ENCODE measurements around the gene PSME3. TPM values are rescaled to one million over a fixed set of nuclear protein-coding genes. Genes with fewer than 3 reads are reported as not detected.

PSME3 gene
- polyA plus RNA-seq, 4 donors, result 92.6 to 111 (median 99.4) TPM

DNA sequence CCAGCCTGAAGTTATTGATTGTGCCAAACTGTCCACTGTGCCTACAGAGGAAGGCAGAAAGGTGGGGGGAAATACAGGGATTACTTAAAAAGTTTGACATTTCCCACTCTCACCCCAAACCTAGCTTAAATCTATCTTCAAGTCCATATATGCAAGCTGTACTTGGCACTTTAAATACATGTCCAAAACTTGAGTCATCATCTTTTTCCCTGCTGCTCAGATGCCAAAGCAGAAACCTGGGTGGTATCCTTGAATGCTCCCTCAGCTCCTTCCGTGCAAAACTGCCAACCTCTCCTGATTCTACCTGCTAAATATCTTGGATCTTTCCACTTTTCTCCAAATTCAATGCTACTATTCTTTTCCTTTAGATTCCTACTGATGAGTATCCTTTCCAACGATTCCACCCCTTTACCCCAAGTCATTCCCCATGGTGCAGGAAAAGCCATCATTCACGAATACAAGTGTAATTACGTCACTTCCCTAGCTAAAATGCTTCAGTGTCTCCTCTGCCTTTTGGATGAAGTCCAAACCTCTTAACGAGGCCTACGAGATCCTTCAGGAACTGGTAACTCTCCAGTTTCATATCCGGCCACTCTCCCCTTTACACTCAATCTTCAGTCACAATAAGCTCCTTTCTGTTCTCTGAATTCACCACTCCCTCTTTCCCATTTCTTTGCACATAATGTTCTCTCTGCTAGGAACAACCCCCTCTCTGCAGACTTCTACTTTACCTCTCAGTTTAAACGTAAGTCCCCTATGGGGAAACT lies 18.4 kb upstream of the PSME3 start:
- no peak for DNase-seq (ENCODE audit: low read depth in 4 of 4, low spot score in 2 of 4)

GRCh38 chr17:42817866-42818265 lies 15.3 kb upstream of the PSME3 start:
- DNase-seq (ENCODE audit: low read depth in 4 of 4, low spot score in 2 of 4), result no peak

- no peak for DNase-seq (ENCODE audit: low read depth in 4 of 4, low spot score in 2 of 4)
Measured at GRCh38 chr17:42818379-42818778, 14.8 kb upstream of the PSME3 start.

DNA sequence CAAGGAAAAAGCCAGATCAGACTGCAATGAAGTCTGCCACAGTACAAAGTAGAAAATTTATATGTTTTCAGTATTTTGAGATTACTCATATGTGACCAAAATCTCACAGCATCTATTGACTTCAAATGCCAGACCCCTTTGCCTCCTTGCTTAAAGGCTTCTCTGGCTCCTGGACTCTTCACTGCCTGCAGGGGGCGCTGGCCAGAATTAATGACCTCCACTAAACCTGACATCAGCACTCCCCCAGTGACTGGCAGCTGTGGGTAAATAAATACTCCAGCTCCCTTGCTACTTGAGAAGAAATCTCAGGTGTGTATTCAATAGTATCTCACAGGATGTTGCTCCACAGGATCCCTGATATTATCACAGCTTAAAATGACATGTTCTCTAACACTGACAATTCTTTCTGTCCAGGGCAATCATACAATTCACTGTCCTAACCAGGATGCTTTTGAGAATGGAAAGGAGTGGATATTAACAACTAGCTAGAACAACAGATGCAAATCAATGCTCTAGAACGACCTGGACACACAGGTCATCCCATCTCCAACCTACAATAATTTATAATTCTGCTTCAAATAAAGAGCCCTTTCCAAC lies 13.2 kb upstream of the PSME3 start:
- no peak for DNase-seq (ENCODE audit: low read depth in 4 of 4, low spot score in 2 of 4)

- no peak for DNase-seq (ENCODE audit: low read depth in 4 of 4, low spot score in 2 of 4)
Measured at GRCh38 chr17:42821176-42821575, 12.0 kb upstream of the PSME3 start.

DNA sequence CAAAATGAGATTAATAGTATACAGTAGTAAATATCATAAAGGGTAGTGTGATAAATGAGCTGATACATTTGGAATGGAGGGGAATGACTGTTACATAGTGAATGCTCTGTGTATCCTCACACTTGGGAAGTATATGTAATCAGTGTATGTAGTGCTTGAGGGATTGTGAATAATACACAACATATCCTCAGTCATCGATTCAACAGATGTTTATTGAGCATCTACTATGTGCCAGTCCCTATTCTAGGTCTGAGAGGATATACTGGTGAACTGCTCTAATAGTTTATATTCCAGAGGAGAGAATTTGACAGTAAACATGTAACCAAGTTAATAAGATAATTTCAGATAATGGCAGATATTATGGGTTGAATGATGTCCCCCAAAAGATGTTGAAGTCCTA lies 5.7 kb upstream of the PSME3 start:
- DNase-seq (ENCODE audit: low read depth in 4 of 4, low spot score in 2 of 4), result no peak

- DNase-seq (ENCODE audit: low read depth in 4 of 4, low spot score in 2 of 4), result no peak
Measured at GRCh38 chr17:42830971-42831370, 2.2 kb upstream of the PSME3 start.

GRCh38 chr17:42832213-42832933 lies 824 bp upstream of the PSME3 start:
- no peak for DNase-seq (ENCODE audit: low read depth in 4 of 4, low spot score in 2 of 4)

DNA sequence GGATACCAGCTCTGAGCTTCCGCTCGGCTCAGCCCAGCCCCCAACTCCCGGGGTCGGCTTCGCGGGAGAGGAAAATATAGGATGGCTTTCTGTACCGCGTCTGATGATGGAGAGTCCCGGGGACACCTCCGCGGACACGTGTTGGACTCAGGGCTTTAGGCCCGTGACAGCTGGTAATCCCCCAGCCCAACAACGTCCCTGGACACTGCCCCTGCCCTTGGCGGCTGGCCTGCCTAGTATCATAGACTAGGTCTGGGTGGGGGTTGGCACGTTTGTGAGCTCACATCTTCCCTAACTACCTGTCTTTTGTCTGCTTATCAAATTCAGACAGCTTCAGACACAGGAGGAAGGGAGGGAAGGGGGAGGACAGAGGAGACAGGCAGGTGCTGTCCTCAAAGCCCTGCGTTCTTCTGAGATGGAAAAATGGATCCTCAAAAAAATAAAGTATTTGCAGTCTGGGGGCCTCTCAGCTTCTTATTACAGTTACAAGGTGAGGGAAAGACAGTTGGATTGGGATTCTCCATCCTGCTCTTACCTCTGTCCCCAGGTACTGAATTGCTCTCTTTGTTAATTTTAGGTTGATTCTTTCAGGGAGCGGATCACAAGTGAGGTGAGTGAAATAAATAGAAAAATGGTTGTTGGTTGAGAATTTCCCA lies 698 bp downstream of the PSME3 start:
- DNase-seq (ENCODE audit: low read depth in 4 of 4, low spot score in 2 of 4), result no peak

DNA sequence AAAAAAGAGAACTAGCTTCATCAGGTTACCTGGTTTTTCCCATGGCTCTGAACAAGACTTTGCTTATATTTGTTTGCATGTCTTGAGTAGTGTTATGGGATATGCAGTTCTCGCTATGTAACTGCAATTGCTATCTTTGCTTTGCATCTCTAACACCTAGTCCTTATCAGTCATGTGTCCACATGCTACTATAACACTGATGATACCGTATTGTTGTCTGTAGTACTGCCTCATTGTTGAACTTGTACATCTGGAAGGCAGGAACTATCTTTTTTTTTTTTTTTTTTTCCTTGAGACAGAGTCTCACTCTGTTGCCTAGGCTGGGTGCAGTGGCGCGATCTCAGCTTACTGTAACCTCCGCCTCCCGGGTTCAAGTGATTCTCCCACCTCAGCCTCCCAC lies 2.5 kb downstream of the PSME3 start:
- no peak for DNase-seq (ENCODE audit: low read depth in 4 of 4, low spot score in 2 of 4)

- DNase-seq (ENCODE audit: low read depth in 4 of 4, low spot score in 2 of 4), result no peak
Measured at GRCh38 chr17:42841975-42842685, 8.9 kb downstream of the PSME3 start.

GRCh38 chr17:42843358-42843934 lies 10.2 kb downstream of the PSME3 start:
- peak in 1 of 4 donors; percentile 61 for DNase-seq (ENCODE audit: low read depth in 4 of 4, low spot score in 2 of 4)

DNA sequence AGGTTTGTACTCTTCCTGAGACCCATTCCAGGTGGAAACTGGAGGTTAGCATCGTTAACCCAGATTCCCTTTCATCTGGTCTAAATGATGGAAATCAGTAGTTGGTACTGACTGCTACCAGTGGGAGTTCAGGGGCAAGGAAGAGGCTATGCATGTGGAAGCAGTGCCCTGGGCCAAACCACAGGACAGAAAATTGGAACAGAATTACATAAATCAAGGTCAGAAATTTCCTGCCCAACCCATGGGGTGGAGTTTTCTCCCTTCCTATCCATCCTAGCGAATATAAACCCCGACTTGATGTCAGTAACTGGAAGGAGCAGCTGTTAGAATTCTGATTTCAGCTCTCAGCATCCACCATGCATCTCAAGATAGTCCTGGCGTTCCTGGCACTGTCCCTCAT lies 11.1 kb downstream of the PSME3 start, which contains the start of gene AOC2:
Gene AOC2 (plus strand): TSS at position 310 of the 400 bp plus-strand sequence. CDS start 47 bp downstream, at position 357.
- no peak for DNase-seq (ENCODE audit: low read depth in 4 of 4, low spot score in 2 of 4)

- no peak for DNase-seq (ENCODE audit: low read depth in 4 of 4, low spot score in 2 of 4)
Measured at GRCh38 chr17:42844761-42845555, 11.8 kb downstream of the PSME3 start.

DNA sequence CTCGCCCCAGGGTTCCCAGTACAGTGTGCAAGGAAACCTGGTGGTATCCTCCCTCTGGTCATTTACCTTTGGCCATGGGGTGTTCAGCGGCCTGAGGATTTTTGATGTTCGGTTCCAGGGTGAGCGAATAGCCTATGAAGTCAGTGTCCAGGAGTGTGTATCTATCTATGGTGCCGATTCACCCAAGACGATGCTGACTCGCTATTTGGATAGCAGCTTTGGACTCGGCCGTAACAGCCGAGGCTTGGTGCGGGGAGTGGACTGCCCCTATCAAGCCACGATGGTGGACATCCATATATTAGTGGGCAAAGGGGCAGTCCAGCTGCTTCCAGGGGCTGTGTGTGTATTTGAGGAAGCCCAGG lies 12.3 kb downstream of the PSME3 start:
- no peak for DNase-seq (ENCODE audit: low read depth in 4 of 4, low spot score in 2 of 4)

- no peak for DNase-seq (ENCODE audit: low read depth in 4 of 4, low spot score in 2 of 4)
Measured at GRCh38 chr17:42845918-42846593, 12.9 kb downstream of the PSME3 start.

GRCh38 chr17:42846594-42847280 lies 13.5 kb downstream of the PSME3 start:
- DNase-seq (ENCODE audit: low read depth in 4 of 4, low spot score in 2 of 4), result no peak

DNA sequence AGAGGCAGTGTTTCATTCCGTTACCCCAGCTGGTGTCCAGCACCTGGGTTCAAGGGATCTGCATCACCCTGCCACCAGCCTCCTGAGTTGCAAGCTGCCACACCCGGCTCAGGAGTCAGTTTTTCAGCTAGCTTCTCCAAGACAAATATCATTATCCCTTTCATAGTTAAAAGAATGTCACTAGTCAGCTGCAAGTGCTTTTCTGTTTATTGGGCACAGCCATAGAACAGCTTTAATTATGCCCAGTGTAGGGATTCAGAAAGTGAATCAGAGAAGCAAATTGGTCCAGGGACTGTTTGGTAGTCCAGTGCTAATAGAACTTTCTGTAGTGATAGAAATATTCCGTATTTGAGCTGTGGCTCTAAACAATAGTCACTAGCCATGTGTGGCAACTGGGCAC lies 14.9 kb downstream of the PSME3 start:
- no peak for DNase-seq (ENCODE audit: low read depth in 4 of 4, low spot score in 2 of 4)
